HepG2 (cell line): Measurements from ENCODE around the gene ERMP1. TPM values are rescaled to one million over a fixed set of nuclear protein-coding genes. Genes with fewer than 3 reads are reported as not detected.
"Not testable (repeated sequence)": the region's sequence is repeated elsewhere in the genome, so short reads cannot be mapped to it uniquely, and the experiment has no call there.

ENCODE experiments used
- GMEB1 ChIP-seq: sonication (generic); formaldehyde crosslinking; IDR thresholded peaks from 2 replicates; pipeline ENCODE4 v1.5.1; 2020; ENCODE audit warnings: missing genetic modification reagents, mild to moderate bottlenecking, borderline replicate concordance
- HOXA3 ChIP-seq: sonication (generic); formaldehyde crosslinking; IDR thresholded peaks from 2 replicates; pipeline ENCODE4 v1.5.0; 2020; ENCODE audit warnings: missing genetic modification reagents
- RFXAP ChIP-seq: sonication (generic); formaldehyde crosslinking; IDR thresholded peaks from 2 replicates; pipeline ENCODE4 v1.4.0; 2020; ENCODE audit warnings: missing genetic modification reagents, borderline replicate concordance
- RXRA ChIP-seq: sonication (generic); formaldehyde crosslinking; IDR thresholded peaks from 2 replicates; pipeline ENCODE4 v1.5.1; 2020; ENCODE audit warnings: missing genetic modification reagents
- RXRB ChIP-seq: IDR thresholded peaks from 2 replicates; pipeline ENCODE4 v1.6.1; 2016; ENCODE audit warnings: borderline replicate concordance, missing genetic modification reagents, missing compliant biosample characterization
- SAP130 ChIP-seq: IDR thresholded peaks from 2 replicates; pipeline ENCODE4 v1.6.1; 2016; ENCODE audit warnings: low read depth
- SP1 ChIP-seq, 2 experiments: fragments of 450-650 bp in 1 of 2; sonication (generic) in 1 of 2; formaldehyde crosslinking in 1 of 2; IDR thresholded peaks; 2 replicates each; pipeline versions ENCODE4 v1.4.0 to v1.6.1; 2016 to 2020; ENCODE audit warnings: missing genetic modification reagents in 1 of 2
- ZNF292 ChIP-seq: sonication (generic); formaldehyde crosslinking; IDR thresholded peaks from 2 replicates; pipeline ENCODE4 v1.8.1; 2022; ENCODE audit warnings: mild to moderate bottlenecking, low read depth, missing genetic modification reagents, borderline replicate concordance
- ZNF343 ChIP-seq: sonication (generic); formaldehyde crosslinking; IDR thresholded peaks from 2 replicates; pipeline ENCODE4 v1.4.0; 2020; ENCODE audit warnings: mild to moderate bottlenecking, missing genetic modification reagents
- ZNF556 ChIP-seq: sonication (generic); formaldehyde crosslinking; IDR thresholded peaks from 2 replicates; pipeline ENCODE4 v1.4.0; 2020; ENCODE audit warnings: mild to moderate bottlenecking, missing genetic modification reagents, borderline replicate concordance
- polyA plus RNA-seq, 8 experiments: library from polyadenylated mRNA; depleted of rRNA in 3 of 8; stranded (reverse) in 7 of 8; unstranded in 1 of 8; fragments of >200 nt; fragmentation: Illumina TruSeq in 4 of 8; extraction: Trizol in 4 of 8; gene quantifications; 2 replicates each; pipeline versions ENCODE4 v1.2.1 to v1.2.3, GENCODE V29; 2011 to 2016; ENCODE audit warnings: low read depth in 4 of 8, missing spikeins in 1 of 8, mixed read lengths in 1 of 8; ENCODE audit not compliant: insufficient read depth in 1 of 8
- total RNA-seq, 5 experiments: library from RNA; depleted of rRNA; stranded (reverse); fragments of >200 nt; fragmentation: Illumina TruSeq; extraction: Trizol; gene quantifications; 2 replicates each; pipeline ENCODE4 v1.2.3, GENCODE V29; 2016; ENCODE audit warnings: low read depth in 1 of 5
- TF ChIP-seq, protein P1 (sequence below): sonication (generic); formaldehyde crosslinking; IDR thresholded peaks from 2 replicates; pipeline ENCODE4 v1.5.0; 2020; ENCODE audit warnings: mild to moderate bottlenecking, missing genetic modification reagents, borderline replicate concordance
- TF ChIP-seq, protein P2 (sequence below): sonication (generic); formaldehyde crosslinking; IDR thresholded peaks from 2 replicates; pipeline ENCODE4 v1.4.0; 2020; ENCODE audit warnings: mild to moderate bottlenecking, missing genetic modification reagents, borderline replicate concordance
- TF ChIP-seq, protein P3 (sequence below): sonication (generic); formaldehyde crosslinking; IDR thresholded peaks from 2 replicates; pipeline ENCODE4 v1.5.1; 2020; ENCODE audit warnings: mild to moderate bottlenecking, missing genetic modification reagents, moderate library complexity

The ERMP1 gene
- total and polyA plus RNA-seq, 2 of the 13 experiments (the other 11 are each of a cell fraction or from before 2014, with no cell fraction given) = 40.9 to 65.4 TPM

GRCh38 chr9:5779705-5780218, 53.2 kb downstream of the ERMP1 start (continued):
- 0 out of 2 replicates have a peak, but pooled peaks have one; percentile 24 for TF ChIP-seq ZNF343
- not testable (repeated sequence) for TF ChIP-seq SP1 (IDR thresholded peaks at IDR 0.05)
- TF ChIP-seq SP1 (CRISPR knock-in tag; IDR thresholded peaks at IDR 0.05) = peak; percentile 19; the same call in 1 of the 2 replicates
- 0 out of 2 replicates have a peak, but pooled peaks have one; percentile 40 for TF ChIP-seq RFXAP (CRISPR knock-in tag)
- TF ChIP-seq, protein P1, sequence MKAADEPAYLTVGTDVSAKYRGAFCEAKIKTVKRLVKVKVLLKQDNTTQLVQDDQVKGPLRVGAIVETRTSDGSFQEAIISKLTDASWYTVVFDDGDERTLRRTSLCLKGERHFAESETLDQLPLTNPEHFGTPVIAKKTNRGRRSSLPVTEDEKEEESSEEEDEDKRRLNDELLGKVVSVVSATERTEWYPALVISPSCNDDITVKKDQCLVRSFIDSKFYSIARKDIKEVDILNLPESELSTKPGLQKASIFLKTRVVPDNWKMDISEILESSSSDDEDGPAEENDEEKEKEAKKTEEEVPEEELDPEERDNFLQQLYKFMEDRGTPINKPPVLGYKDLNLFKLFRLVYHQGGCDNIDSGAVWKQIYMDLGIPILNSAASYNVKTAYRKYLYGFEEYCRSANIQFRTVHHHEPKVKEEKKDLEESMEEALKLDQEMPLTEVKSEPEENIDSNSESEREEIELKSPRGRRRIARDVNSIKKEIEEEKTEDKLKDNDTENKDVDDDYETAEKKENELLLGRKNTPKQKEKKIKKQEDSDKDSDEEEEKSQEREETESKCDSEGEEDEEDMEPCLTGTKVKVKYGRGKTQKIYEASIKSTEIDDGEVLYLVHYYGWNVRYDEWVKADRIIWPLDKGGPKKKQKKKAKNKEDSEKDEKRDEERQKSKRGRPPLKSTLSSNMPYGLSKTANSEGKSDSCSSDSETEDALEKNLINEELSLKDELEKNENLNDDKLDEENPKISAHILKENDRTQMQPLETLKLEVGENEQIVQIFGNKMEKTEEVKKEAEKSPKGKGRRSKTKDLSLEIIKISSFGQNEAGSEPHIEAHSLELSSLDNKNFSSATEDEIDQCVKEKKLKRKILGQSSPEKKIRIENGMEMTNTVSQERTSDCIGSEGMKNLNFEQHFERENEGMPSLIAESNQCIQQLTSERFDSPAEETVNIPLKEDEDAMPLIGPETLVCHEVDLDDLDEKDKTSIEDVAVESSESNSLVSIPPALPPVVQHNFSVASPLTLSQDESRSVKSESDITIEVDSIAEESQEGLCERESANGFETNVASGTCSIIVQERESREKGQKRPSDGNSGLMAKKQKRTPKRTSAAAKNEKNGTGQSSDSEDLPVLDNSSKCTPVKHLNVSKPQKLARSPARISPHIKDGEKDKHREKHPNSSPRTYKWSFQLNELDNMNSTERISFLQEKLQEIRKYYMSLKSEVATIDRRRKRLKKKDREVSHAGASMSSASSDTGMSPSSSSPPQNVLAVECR (CRISPR knock-in tag) = peak; percentile 38; the same call in 1 of the 2 replicates
- peak; percentile 18; the same call in 1 of the 2 replicates for TF ChIP-seq GMEB1 (CRISPR knock-in tag)
- TF ChIP-seq SAP130 (CRISPR knock-in tag) = peak; percentile 51
- TF ChIP-seq ZNF292 (CRISPR knock-in tag) = peak; percentile 62; the same call in 1 of the 2 replicates
- TF ChIP-seq, protein P2, sequence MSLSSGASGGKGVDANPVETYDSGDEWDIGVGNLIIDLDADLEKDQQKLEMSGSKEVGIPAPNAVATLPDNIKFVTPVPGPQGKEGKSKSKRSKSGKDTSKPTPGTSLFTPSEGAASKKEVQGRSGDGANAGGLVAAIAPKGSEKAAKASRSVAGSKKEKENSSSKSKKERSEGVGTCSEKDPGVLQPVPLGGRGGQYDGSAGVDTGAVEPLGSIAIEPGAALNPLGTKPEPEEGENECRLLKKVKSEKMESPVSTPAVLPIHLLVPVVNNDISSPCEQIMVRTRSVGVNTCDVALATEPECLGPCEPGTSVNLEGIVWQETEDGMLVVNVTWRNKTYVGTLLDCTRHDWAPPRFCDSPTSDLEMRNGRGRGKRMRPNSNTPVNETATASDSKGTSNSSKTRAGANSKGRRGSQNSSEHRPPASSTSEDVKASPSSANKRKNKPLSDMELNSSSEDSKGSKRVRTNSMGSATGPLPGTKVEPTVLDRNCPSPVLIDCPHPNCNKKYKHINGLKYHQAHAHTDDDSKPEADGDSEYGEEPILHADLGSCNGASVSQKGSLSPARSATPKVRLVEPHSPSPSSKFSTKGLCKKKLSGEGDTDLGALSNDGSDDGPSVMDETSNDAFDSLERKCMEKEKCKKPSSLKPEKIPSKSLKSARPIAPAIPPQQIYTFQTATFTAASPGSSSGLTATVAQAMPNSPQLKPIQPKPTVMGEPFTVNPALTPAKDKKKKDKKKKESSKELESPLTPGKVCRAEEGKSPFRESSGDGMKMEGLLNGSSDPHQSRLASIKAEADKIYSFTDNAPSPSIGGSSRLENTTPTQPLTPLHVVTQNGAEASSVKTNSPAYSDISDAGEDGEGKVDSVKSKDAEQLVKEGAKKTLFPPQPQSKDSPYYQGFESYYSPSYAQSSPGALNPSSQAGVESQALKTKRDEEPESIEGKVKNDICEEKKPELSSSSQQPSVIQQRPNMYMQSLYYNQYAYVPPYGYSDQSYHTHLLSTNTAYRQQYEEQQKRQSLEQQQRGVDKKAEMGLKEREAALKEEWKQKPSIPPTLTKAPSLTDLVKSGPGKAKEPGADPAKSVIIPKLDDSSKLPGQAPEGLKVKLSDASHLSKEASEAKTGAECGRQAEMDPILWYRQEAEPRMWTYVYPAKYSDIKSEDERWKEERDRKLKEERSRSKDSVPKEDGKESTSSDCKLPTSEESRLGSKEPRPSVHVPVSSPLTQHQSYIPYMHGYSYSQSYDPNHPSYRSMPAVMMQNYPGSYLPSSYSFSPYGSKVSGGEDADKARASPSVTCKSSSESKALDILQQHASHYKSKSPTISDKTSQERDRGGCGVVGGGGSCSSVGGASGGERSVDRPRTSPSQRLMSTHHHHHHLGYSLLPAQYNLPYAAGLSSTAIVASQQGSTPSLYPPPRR (CRISPR knock-in tag) = peak; percentile 53; the same call in 1 of the 2 replicates
- TF ChIP-seq RXRB (CRISPR knock-in tag) = peak; percentile 87
- TF ChIP-seq, protein P3, sequence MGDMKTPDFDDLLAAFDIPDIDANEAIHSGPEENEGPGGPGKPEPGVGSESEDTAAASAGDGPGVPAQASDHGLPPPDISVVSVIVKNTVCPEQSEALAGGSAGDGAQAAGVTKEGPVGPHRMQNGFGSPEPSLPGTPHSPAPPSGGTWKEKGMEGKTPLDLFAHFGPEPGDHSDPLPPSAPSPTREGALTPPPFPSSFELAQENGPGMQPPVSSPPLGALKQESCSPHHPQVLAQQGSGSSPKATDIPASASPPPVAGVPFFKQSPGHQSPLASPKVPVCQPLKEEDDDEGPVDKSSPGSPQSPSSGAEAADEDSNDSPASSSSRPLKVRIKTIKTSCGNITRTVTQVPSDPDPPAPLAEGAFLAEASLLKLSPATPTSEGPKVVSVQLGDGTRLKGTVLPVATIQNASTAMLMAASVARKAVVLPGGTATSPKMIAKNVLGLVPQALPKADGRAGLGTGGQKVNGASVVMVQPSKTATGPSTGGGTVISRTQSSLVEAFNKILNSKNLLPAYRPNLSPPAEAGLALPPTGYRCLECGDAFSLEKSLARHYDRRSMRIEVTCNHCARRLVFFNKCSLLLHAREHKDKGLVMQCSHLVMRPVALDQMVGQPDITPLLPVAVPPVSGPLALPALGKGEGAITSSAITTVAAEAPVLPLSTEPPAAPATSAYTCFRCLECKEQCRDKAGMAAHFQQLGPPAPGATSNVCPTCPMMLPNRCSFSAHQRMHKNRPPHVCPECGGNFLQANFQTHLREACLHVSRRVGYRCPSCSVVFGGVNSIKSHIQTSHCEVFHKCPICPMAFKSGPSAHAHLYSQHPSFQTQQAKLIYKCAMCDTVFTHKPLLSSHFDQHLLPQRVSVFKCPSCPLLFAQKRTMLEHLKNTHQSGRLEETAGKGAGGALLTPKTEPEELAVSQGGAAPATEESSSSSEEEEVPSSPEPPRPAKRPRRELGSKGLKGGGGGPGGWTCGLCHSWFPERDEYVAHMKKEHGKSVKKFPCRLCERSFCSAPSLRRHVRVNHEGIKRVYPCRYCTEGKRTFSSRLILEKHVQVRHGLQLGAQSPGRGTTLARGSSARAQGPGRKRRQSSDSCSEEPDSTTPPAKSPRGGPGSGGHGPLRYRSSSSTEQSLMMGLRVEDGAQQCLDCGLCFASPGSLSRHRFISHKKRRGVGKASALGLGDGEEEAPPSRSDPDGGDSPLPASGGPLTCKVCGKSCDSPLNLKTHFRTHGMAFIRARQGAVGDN (CRISPR knock-in tag) = peak; percentile 73
- 0 out of 2 replicates have a peak, but pooled peaks have one; percentile 54 for TF ChIP-seq ZNF556 (CRISPR knock-in tag)
- TF ChIP-seq RXRA (CRISPR knock-in tag) = peak; percentile 96
- TF ChIP-seq HOXA3 (CRISPR knock-in tag) = peak; percentile 83
